GM19463 (cell line): ENCODE measurements around the gene ARID4B.
"Not testable (repeated sequence)": the region's sequence is repeated elsewhere in the genome, so short reads cannot be mapped to it uniquely, and the experiment has no call there.

Experiments
- ATAC-seq: cut with Tn5 transposase; IDR thresholded peaks from one replicate; pipeline ENCODE4 v1.9.1; 2021; ENCODE audit warnings: mild to moderate bottlenecking, moderate library complexity; ENCODE audit not compliant: unreplicated experiment

The ARID4B gene

DNA sequence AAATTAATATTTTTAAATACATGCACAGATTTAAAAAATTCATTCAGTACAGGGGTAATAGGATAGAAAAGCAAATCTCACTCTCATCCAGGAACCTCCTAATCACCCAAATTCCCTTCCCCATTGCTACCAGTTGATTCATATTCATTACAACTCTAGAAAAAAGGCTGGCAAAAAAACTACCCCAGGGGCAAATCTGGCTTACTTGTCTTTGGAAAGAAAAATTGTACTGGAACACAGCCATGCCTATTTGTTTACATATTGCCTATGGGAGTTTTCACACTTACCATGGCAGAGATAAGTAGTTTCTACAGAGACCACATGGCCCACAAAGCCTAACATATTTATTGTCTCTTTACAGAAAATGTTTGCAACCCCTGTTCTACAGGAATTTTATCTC, 158.0 kb downstream of the ARID4B start:
- no peak for ATAC-seq

DNA sequence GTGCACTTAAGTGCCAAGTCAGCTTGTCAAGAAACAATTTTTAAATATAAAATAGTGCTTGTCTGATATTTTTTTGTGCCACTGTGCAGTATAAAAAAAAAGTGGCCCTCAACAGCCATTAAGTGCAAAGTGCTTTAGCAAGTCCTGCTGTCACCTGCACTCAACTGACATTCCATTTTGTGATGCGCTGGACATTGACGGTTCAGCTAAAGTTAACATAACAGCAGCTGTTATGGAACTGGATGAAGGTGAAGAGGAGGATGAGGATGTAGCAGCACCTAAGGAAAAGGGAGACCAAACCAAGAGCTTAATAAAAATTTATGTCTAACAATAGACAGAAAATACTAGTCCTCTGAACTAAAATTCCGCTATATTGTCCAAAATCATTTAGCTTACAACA, 159.6 kb downstream of the ARID4B start:
- no peak for ATAC-seq

DNA sequence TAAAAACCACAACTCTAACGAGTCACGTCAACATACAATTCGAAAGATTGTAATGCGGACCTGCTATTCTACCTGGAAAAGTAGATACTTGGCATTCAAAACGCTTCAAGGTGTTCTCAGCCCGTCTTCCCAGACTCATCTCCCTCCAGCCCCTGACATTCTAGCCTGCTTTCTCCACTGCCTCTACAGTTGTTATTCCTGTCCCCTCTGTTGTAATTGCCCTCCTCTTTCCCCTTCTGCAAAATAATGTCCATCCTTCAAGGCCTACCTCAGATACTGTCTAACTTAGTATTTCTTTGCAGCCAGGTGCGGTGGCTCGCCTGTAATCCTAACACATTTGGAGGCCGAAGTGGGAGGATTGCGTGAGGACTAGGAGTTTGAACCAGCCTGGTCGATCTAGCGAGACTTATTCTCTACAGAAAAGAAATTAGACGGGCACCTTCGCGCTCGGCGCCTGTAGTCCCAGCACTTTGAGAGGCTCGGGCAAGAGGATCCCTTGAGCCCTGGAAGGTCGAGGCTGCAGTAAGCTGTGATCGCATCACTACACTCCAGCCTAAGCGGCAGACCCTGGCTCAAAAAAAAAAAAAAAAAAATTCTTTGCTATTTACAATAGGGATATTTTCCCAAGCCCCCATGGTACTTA, 166.2 kb downstream of the ARID4B start:
- no peak for ATAC-seq

DNA sequence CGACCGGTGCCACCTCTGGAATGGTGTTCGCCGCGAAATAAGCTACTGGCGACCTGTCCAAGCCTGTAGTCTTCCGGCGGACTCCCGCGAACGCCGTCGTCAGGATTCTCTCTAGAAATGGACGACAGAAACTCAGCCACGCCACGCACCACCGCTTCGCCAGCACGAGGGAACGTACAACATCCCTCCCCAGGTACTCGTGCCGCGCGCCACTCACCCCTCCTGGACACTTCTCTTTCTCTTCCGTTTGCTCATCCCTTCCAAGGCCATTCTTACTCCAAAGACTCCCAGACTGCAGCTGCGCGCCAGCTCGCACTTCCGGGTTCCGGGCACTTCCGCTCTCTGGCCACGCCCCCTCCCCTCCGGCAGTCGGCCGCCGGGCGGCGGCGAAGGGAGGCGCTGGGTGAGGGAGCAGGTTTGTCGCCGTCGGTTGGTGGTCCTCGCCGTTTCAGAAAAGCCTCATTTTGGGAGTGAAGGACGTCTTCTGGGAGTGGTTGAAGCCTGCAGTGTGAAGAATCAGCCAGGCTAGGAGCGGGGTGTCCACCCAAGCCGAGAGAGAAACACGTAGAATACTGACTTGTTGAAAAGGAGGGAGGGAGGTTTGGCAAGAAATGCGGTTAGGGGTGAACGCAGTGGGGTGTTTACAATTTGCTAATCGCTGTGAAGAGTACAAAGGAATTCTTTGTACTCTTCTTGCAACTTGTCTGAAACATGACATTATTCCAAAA, 166.9 kb downstream of the ARID4B start, which contains the start of gene RBM34:
Gene RBM34, minus strand, starts transcription at position 294 of the 728 bp plus-strand sequence. Its CDS starts 24 bp downstream, at position 270.
- peak; percentile 96 for ATAC-seq

DNA sequence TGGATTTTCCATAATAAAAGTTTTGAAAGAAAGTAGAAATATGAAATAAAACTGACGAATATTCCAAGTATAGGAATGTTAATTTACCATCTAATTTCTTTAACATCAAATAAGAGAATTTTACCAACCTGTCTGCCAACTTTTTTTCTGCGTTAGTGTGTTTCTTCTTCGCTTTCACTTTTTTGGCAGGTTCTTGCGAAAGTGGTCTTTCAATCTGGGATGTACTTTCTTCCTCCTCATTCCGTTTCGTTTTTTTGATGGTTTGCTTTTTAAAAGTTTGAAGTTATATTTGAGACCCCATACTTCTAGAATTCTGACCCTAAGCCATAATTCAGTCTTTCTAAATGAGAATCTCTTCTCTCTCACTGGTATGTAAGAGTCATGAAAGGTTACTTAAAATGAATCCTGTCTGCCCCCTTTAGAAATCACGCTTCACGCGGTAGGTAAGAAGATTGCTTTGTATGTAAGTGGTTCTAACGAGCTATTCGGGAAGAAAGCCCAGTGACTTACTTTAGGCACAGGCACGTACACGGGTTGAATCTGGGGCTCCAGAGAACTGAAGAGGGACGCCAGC, 167.5 kb downstream of the ARID4B start:
- peak; percentile 30 for ATAC-seq

DNA sequence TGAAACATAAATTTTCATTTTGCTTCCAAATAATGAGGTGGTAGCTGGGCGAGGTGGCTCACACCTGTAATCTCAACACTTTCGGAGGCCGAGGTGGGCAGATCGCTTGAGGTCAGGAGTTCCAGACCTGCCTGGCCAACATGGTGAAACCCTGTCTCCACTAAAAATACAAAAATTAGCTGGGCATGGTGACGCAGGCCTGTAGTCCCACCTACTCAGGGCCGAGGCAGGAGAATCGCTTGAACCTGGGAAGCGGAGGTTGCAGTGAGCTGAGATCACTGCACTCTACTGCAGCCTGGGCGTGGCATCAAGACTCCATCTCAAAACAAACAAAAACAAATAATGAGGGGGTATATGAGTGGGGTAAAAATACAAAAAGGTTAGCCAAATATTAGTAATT, 168.0 kb downstream of the ARID4B start:
- not testable (repeated sequence) for ATAC-seq

DNA sequence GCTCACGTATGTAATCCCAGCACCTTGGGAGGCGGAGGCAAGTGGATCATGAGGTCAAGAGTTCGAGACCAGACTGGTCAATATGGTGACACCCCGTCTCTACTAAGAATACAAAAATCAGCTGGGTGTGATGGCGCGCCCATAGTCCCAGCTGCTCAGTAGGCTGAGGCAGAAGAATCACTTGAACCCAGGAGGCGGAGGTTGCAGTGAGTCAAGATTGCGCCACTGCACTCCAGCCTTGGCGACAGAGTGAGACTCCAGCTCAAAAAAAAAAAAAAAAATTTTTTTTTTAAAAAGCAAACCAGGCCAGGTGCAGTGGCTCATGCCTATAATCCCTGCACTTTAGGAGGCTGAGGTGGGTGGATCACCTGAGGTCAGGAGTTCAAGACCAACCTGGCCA, 168.7 kb downstream of the ARID4B start:
- not testable (repeated sequence) for ATAC-seq

DNA sequence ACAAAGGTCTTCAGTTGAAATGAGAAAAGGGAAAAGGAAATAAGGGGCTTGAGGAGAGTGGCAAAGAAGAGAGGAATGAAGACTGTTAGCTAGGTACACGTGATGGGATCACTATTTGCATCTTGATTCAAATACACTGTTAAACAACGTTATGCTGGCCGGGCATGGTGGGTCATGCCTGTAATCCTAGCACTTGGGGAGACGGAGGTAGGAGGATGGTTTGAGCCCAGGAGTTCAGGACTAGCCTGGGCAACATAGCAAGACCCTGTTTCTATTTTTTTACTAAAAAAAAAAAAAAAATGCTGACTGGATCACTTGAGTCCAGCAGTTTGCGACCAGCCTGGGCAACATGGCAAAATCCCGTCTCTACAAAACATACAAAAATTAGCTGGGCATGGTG, 169.3 kb downstream of the ARID4B start:
- no peak for ATAC-seq

DNA sequence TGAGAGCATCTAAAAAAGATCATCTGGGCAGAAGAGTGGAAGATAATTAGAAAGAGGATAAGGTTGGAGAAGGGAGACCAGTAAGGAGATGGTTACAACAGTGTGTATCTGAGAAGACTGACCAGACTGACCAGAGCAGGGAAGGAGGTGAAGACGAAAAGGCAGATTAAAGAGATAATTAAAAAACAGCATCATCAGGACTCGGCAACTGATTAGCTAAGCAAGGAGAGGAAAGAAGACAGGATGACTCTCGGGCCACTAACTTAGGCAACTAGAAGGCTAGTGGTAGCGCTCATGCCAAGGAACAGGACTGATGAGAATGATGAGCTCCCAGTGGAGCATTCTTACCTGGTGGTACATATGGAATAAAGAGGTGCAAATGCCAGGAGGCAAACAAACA, 170.8 kb downstream of the ARID4B start:
- ATAC-seq = no peak

DNA sequence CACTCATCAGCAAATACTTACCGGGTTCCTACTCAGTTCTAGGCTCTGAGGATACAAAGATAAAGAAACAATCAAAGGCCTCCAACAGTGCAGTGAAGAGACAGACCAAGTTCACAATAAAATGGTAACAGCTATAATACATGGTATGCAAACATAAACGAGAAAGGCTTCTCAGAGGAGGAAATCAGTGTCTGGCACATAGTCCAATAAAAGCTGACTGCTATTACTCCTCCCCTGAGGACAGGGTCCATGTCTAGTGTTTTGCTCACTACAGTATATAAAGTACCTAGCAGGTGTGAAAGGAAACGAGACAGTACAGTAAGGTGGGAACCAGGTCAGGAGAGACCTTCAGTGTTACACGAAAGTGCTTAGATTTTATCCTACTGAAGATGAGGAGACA, 171.2 kb downstream of the ARID4B start:
- ATAC-seq = no peak

DNA sequence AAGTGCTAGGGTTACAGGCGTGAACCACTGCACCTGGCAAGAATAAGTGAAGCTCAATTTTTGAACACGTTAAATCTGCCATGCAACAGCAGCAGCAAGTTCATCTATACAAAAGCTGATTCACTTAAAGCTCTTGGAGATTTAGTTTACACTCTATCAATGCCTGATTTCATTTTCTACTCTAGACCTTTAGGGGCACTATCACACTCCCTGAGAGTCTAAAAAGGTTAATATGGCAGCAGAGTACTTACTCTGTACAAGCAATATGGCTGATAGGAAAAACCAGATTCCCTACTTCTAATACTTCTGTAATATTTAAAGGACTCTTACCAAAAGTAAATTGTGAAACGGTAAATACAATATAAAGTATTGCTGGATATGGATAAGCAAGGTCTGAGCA, 171.7 kb downstream of the ARID4B start:
- no peak for ATAC-seq

DNA sequence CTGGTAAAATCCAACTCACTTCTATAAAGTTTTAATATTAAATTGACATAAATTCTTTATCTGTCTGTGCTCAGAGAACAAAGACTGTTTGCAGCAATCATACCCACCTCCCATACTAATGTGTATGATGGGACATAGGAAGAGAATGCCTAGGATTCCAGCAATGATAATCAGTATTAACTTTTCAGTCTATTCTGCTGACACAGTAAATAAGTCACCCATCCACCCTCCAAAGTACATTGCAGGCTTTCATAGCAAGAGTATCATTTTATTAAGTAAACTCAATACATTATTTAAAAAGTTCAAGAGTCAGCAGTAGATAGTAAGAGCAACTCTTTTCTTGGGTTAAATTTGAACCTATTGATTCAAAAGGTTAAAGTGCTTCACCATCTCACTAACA, 175.7 kb downstream of the ARID4B start:
- no peak for ATAC-seq

DNA sequence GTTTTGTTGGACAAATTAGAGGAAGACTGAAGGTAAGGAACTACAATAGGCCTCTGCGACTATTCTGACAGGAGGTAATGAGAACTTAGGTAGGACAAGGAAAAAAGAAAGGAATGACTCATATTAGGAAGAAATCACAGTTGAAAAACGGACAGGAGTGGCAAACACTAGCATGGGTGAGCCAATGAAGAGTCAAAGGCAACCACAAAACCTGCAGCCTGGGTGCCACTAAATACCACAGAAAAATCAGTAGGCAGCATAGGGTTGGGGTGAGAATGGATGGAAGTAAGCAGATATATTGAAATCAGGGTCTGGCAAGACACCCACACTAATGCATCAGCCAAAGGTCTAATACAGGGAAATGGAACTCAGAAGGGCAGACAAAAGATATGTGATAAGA, 176.9 kb downstream of the ARID4B start:
- no peak for ATAC-seq

DNA sequence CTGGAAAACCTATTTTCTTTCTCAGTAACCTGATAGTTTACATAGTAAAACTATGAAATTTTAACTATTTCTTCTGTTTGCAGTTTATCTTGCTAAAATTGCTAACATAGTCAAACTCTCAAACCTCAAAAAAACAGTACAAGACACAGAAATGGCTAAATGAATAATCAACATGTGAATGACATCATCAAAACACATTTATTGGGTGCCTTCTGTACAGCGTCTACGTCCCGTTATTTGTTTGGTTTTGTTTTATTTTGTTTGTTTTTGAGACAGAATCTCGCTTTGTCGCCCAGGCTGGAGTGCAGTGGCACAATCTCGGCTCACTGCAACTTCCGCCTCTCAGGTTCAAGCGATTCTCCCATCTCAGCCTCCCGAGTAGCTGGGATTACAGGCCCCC, 178.2 kb downstream of the ARID4B start:
- no peak for ATAC-seq

DNA sequence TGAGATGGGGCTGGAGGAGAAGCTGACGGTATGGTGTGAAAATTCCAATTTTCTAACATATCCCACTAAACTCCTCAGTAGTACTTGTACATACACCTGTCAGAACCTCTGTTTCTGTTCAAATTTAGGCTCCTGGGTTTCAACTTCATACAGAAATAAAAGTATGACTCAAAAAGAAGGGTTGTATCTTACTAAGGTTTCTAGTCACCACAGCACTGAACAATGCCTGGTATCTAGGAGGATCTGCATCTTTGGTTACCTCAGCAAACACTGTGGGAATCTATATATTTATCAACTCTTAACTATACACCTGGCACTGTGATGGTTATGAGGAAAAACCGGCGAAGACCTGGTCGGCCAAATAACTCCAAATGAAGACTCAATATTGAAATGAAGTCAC, 180.7 kb downstream of the ARID4B start:
- ATAC-seq = no peak

DNA sequence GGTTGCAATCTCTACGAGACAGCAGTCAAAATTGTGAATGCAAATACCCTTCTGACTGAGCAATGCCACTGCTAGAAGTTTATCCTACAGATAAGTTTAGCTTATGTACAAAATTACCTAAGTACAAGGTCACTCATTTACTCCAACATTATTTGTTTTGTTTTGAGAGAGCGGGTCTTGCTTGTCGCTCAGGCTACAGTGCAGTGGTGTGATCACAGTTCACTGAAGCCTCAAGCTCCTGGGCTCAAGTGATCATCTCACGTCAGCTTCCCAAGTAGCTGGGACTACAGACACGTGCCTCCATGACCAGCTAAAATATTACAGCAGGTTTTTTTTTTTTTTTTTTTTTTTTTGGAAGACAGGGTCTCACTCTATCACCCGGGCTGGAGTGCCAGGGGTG, 182.3 kb downstream of the ARID4B start:
- ATAC-seq = no peak

DNA sequence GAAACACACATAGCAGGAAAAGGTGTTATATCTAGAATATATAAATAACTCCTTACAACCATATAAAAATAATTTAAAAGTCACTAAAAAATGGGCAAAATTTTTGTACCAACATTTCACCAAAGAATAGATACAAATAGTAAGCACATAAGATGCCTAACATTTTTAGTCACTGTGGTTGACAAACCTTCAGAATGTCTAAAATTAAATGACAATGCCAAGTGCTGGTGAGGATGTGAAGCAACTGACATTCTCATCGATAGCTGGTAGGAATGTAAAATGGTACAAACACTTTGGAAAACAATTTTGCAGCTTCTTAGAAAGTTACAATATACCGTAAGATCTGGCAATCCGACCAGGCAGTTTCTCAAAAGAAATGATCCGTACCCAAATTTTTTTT, 185.0 kb downstream of the ARID4B start:
- ATAC-seq = no peak

DNA sequence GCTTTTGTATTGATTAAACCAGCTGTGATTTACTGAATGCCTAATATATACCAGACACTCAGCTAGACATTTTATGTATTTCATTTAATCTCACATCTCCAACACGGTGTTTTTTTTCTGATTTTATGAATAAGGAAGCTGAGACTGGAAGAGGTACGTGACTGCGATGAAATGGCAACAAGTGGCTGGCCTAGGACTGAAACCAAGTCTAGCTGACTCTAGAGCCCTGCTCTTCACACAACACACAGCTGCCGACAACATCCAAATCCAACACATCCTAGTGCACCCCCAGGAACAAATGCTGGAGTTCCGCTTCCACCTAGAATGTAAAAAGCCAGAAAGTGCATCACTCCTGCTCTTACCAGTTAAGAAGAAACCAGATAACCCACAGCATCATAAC, 188.7 kb downstream of the ARID4B start:
- no peak for ATAC-seq

DNA sequence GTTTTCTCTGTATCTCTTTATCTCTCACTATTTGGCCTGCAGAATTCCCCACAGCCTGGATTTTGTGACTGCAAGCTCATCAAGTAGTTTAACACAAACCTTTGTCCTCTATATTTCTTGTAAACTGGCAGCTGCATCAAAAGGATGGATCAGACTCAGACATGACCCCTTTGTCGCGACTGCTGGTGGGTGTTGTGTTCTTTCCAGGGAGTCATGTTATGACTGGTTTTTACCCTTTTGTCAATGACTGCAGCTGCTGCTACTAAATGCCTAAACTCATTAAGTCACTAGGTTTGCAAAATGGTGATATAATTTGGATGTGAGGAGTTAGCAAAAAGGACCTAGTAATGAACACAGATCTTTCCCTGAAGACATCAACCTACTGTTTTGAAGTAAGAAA, 189.2 kb downstream of the ARID4B start:
- no peak for ATAC-seq

DNA sequence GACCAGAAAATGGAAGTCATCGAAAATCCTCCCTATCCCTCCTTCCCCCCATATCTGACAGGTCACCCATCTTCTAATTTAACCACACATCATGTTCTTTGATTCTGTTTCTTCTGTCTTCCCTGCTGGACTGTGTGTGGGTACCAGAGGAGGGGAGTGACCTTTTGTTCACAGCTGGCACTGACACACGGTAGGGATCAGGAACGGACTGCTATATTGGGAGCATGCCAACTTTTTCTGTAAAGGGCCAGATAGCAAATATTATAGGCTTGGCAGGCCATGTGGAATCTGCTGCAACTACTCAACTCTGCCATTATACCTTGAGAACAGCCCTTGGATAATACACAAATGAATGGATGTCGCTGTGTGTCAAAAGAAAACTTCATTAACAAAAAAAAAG, 191.9 kb downstream of the ARID4B start:
- ATAC-seq = no peak

DNA sequence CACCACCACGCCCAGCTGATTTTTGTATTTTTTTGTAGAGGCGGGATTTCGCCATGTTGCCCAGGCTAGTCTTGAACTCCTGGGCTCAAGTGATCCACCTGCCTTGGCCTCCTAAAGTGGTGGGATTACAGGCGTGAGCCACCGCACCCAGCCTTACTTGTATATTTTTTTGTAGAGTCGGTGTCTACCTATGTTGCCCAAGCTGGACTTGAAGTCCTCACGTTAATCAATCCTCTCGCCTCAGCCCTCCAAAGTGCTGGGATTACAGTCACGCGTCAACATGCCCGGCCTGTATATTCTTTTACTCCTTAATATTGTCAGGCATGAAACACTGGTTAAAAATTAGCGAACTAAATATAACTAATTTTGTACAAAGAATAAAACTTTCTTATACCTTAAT, 193.8 kb downstream of the ARID4B start:
- ATAC-seq = no peak

DNA sequence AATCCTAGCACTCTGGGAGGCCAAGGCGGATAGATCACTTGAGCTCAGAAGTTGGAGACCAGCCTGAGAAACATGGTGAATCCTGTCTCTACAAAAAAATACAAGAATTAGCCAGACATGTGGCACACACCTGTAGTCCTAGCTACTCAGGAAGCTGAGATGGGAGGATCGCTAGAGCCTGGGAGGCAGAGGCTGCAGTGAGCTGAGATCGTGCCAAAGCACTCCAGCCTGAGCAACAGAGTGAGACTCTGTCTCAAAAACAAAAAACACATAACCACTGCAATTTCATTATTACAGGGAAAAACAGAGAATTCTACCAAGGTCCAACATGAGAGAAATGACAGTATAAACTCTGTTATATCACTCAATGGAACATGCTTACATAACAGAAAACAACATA, 194.9 kb downstream of the ARID4B start:
- ATAC-seq = no peak
